ENCODE data around the gene MYPN.

DNA sequence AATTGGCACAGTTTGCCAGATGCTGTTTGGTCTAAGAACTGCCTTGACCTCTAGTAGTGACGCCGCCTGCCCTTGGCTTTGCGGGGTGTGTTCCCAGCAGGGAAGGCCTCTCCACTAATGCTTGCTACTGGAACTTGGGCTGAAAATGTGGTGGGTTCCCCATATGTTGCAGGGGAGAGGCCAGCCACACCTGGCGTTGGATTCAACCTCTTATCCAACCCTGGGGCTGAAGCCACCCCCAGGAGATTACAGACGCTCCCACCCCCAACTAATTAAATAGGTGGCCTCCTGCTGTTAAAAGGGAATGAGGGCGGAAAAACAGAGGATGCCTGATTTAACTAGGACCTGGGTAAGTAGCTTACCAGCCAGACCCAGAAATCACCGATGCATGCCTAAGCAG is 141.9 kb downstream of the MYPN start:
- TF ChIP-seq MYC (IDR thresholded peaks at IDR 0.05; ENCODE audit: borderline replicate concordance, low read length), result no peak
- TF ChIP-seq, protein P1, sequence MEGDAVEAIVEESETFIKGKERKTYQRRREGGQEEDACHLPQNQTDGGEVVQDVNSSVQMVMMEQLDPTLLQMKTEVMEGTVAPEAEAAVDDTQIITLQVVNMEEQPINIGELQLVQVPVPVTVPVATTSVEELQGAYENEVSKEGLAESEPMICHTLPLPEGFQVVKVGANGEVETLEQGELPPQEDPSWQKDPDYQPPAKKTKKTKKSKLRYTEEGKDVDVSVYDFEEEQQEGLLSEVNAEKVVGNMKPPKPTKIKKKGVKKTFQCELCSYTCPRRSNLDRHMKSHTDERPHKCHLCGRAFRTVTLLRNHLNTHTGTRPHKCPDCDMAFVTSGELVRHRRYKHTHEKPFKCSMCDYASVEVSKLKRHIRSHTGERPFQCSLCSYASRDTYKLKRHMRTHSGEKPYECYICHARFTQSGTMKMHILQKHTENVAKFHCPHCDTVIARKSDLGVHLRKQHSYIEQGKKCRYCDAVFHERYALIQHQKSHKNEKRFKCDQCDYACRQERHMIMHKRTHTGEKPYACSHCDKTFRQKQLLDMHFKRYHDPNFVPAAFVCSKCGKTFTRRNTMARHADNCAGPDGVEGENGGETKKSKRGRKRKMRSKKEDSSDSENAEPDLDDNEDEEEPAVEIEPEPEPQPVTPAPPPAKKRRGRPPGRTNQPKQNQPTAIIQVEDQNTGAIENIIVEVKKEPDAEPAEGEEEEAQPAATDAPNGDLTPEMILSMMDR (IDR thresholded peaks at IDR 0.05), result no peak
- TF ChIP-seq, protein P2, sequence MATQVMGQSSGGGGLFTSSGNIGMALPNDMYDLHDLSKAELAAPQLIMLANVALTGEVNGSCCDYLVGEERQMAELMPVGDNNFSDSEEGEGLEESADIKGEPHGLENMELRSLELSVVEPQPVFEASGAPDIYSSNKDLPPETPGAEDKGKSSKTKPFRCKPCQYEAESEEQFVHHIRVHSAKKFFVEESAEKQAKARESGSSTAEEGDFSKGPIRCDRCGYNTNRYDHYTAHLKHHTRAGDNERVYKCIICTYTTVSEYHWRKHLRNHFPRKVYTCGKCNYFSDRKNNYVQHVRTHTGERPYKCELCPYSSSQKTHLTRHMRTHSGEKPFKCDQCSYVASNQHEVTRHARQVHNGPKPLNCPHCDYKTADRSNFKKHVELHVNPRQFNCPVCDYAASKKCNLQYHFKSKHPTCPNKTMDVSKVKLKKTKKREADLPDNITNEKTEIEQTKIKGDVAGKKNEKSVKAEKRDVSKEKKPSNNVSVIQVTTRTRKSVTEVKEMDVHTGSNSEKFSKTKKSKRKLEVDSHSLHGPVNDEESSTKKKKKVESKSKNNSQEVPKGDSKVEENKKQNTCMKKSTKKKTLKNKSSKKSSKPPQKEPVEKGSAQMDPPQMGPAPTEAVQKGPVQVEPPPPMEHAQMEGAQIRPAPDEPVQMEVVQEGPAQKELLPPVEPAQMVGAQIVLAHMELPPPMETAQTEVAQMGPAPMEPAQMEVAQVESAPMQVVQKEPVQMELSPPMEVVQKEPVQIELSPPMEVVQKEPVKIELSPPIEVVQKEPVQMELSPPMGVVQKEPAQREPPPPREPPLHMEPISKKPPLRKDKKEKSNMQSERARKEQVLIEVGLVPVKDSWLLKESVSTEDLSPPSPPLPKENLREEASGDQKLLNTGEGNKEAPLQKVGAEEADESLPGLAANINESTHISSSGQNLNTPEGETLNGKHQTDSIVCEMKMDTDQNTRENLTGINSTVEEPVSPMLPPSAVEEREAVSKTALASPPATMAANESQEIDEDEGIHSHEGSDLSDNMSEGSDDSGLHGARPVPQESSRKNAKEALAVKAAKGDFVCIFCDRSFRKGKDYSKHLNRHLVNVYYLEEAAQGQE (IDR thresholded peaks at IDR 0.05), result no peak
- TF ChIP-seq HOXB5 (CRISPR knock-in tag; IDR thresholded peaks at IDR 0.05), result no peak
- TF ChIP-seq CEBPB (IDR thresholded peaks at IDR 0.05), result no peak
- TF ChIP-seq ZNF302 (CRISPR knock-in tag; IDR thresholded peaks at IDR 0.05), result no peak
- TF ChIP-seq MAZ (IDR thresholded peaks at IDR 0.05; ENCODE audit: borderline replicate concordance, low read depth, low read length), result no peak
